DOHH2 (cell line): Measurements from ENCODE around the gene GPR152.

Experiments
- H3F3A ChIP-seq: fragments of 200-600 bp; sonication (generic), shearing (Covaris generic); 2 replicates; pipeline ENCODE4 v1.6.0; 2016; ENCODE audit warnings: antibody characterized with exemption, mild to moderate bottlenecking; ENCODE audit not compliant: control insufficient read depth, insufficient read depth
- H3K27ac ChIP-seq: fragments of 200-600 bp; sonication (generic); 2 replicates; pipeline ENCODE4 v1.5.1; 2014; ENCODE audit warnings: low read depth, mild to moderate bottlenecking, low read length, moderate library complexity
- H3K27me3 ChIP-seq: fragments of 200-600 bp; sonication (generic); 2 replicates; pipeline ENCODE4 v1.6.1; 2014; ENCODE audit warnings: mild to moderate bottlenecking, low read length, mixed read lengths; ENCODE audit not compliant: control insufficient read depth
- H3K36me3 ChIP-seq: fragments of 200-600 bp; sonication (generic); 2 replicates; pipeline ENCODE4 v1.6.1; 2014; ENCODE audit warnings: mild to moderate bottlenecking, low read length, moderate library complexity, mixed read lengths; ENCODE audit not compliant: control insufficient read depth
- H3K4me1 ChIP-seq: fragments of 200-600 bp; sonication (generic); 2 replicates; pipeline ENCODE4 v1.6.1; 2014; ENCODE audit warnings: mild to moderate bottlenecking, low read length, mixed read lengths; ENCODE audit not compliant: control insufficient read depth
- H3K4me2 ChIP-seq: fragments of 200-600 bp; sonication (generic); 2 replicates; pipeline ENCODE4 v1.6.0; 2014; ENCODE audit warnings: mild to moderate bottlenecking, low read length, moderate library complexity
- H3K4me3 ChIP-seq: fragments of 200-600 bp; sonication (generic); 2 replicates; pipeline ENCODE4 v1.5.1; 2014; ENCODE audit warnings: mild to moderate bottlenecking, low read length, mixed read lengths
- H3K79me2 ChIP-seq: fragments of 200-600 bp; sonication (generic); 2 replicates; pipeline ENCODE4 v1.6.1; 2014; ENCODE audit warnings: mild to moderate bottlenecking, low read length, mixed read lengths; ENCODE audit not compliant: control insufficient read depth
- H3K9me2 ChIP-seq: fragments of 200-600 bp; sonication (generic); replicated peaks from 2 replicates; pipeline ENCODE4 v1.6.1; 2014; ENCODE audit warnings: mild to moderate bottlenecking, low read length, mixed read lengths; ENCODE audit not compliant: control insufficient read depth
- H3K9me3 ChIP-seq: fragments of 200-600 bp; sonication (generic); 2 replicates; pipeline ENCODE4 v1.6.1; 2014; ENCODE audit warnings: antibody characterized with exemption, low read length, mixed read lengths; ENCODE audit not compliant: control insufficient read depth, insufficient read depth
- H4K20me1 ChIP-seq: fragments of 200-600 bp; sonication (generic); 2 replicates; pipeline ENCODE4 v1.6.0; 2014; ENCODE audit warnings: low read depth, mild to moderate bottlenecking, antibody characterized with exemption, low read length, moderate library complexity; ENCODE audit not compliant: control insufficient read depth, insufficient read depth
- EZH2phosphoT487 ChIP-seq: fragments of 200-600 bp; sonication (generic); IDR thresholded peaks from 2 replicates; pipeline ENCODE4 v1.6.1; 2017; ENCODE audit warnings: borderline replicate concordance, mild to moderate bottlenecking, antibody characterized with exemption, low read length, moderate library complexity, mixed read lengths
- TF ChIP-seq, protein P1 (sequence below): fragments of 200-600 bp; sonication (generic); IDR thresholded peaks from one replicate; pipeline ENCODE4 v1.5.1; 2014; ENCODE audit warnings: antibody characterized with exemption, mild to moderate bottlenecking, low read depth, low read length; ENCODE audit not compliant: poor library complexity, severe bottlenecking

Gene GPR152

DNA sequence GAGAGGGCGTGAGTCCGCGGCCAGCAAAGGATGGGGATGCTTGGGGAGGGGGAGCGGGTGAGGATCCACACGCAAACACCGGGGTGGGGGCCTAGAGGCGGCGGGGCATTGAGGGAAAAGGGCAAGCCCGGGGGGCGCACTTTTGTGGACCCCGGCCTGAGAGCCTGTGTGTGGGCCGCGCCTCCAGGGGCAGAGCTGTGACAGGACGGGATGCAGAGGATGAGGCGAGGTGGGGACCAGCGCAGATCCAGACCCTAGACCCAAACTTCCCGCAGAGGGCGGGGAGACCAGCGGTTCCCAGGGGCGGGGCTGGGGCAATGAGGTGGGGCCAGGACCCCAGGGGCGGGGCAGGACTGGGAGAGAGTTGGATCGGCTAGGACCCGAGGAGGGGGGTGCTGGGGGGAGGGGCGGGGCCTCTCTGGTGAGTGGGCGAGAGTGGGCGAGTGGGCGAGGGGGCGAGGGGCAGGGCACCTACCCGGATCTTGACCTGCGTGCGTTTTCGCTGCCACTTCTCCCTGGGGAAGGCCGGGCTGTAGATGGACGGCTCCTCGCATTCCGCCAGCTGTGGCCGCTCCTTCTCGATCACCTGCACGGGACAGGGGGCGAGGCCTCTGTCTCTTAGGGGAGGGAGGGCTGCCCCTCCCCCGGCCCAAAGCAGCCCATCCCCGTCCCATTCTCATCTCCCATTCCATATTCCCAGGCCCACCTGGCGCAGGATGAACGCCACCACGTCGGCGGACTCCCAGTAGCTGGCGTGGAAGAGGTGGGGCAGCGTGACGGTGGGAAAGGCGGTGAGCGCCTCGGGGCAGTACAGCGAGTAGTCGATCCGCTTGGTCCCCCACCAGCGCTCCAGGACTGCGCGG is 42.1 kb upstream of the GPR152 start:
- no peaks in the 10 kb centered on the region for H3K9me3 ChIP-seq
- H3K9me2 ChIP-seq, result no peaks in the 10 kb centered on the region
- no peak overlapping the region for H3K4me3 ChIP-seq
- H4K20me1 ChIP-seq, result no peaks in the 10 kb centered on the region
- peaks cover 74% of the 10 kb centered on the region for H3K36me3 ChIP-seq
- no peak overlapping the region for H3K27ac ChIP-seq
- no peaks in the 10 kb centered on the region for H3K4me1 ChIP-seq
- no peak for TF ChIP-seq EZH2phosphoT487
- TF ChIP-seq, protein P1, sequence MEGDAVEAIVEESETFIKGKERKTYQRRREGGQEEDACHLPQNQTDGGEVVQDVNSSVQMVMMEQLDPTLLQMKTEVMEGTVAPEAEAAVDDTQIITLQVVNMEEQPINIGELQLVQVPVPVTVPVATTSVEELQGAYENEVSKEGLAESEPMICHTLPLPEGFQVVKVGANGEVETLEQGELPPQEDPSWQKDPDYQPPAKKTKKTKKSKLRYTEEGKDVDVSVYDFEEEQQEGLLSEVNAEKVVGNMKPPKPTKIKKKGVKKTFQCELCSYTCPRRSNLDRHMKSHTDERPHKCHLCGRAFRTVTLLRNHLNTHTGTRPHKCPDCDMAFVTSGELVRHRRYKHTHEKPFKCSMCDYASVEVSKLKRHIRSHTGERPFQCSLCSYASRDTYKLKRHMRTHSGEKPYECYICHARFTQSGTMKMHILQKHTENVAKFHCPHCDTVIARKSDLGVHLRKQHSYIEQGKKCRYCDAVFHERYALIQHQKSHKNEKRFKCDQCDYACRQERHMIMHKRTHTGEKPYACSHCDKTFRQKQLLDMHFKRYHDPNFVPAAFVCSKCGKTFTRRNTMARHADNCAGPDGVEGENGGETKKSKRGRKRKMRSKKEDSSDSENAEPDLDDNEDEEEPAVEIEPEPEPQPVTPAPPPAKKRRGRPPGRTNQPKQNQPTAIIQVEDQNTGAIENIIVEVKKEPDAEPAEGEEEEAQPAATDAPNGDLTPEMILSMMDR, result no peak
- no peak overlapping the region for H3K4me2 ChIP-seq
- peaks cover 4% of the 10 kb centered on the region; the same call in 1 of the 2 replicates for H3F3A ChIP-seq
- no peaks in the 10 kb centered on the region for H3K27me3 ChIP-seq
- H3K79me2 ChIP-seq, result no peaks in the 10 kb centered on the region

DNA sequence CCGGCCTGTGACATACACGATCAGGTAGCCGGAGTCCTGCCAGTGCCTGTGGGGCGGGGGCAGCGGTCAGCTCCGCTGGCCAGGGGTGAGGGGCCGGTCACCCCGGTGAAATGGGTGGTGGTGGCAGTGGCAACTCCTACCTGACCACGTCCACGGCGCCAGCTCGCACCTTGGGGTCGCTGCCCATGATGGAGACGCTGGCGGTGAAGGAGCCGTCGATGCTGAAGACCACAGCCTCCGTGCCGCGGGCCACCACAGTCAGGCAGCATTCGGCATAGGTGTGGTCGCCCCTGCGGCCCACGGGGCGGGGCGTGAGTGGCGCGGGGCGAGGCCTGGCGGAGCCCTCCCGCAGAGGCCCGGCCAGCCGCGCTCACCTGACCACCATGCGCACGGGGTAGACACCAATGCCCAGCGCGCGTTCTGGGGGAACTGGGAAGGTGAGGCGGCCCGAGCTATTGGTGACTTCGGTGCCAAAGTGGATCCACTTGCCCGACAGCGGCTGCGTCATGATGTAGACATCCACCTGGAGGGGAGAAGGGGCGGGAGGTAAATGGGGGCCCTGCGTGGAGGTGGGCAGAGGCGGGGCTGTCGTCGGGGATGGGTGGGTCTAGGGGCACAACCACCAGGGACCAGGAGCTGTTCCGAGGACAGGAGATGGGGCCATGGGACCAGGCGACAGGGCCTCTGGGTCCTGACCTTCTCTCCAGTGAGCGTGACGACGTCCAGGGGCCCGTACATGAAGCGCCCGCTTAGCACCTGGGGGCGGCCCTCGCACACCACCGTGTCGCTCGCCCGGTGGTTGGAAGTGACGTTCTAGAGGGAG is 41.2 kb upstream of the GPR152 start:
- Histone ChIP-seq H3K79me2 (0 out of 2 replicates have a peak, but pooled peaks cover under 1% of the 10 kb centered on the region), H3K27me3 (no peaks in the 10 kb centered on the region), H4K20me1 (no peaks in the 10 kb centered on the region), H3K27ac (no peak overlapping the region), H3K9me3 (no peaks in the 10 kb centered on the region), H3K4me1 (no peaks in the 10 kb centered on the region), H3K4me3 (no peak overlapping the region), H3K9me2 (no peaks in the 10 kb centered on the region), H3K36me3 (peaks cover 82% of the 10 kb centered on the region), H3F3A (peaks cover 4% of the 10 kb centered on the region; the same call in 1 of the 2 replicates), H3K4me2 (no peak overlapping the region)
- TF ChIP-seq, protein P1, result no peak
- TF ChIP-seq EZH2phosphoT487, result no peak

DNA sequence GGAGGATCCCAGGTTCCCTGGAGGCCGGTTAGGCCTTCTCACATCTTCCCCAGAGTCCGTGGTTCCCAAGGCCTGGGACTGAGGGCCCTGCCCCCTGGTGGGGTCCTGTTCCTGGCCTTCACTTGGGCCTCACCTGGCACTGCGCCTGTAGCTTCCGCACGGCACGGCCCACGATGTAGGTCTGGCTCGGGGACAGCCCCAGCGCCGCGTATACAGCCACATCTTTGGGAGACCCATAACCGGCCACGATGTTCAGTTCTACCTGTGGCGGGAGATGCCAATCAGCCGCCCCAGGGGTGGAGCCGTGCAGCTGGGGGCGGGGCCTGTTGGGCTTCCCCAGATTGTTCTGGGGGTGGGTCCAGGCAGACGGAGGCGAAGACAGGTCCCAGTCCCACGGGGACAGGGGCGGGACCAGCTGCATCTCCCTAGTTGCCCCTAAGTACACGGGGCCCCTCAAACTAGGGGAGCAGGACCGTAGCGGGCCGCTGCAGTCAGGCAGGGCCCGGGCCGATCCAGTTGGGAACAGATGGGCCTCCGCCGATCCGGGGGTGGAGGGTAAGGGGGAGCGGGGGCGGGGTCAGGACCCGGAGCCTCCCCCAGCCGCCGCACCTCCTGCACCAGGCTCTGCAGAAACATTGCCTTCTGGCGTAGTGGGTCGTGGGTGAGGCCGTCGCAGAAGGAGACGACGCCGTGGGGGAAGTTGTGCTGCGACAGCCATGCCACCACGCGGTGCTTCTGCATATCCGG is 40.4 kb upstream of the GPR152 start:
- Histone ChIP-seq H3K27ac (no peak overlapping the region), H4K20me1 (no peaks in the 10 kb centered on the region), H3F3A (peaks cover 4% of the 10 kb centered on the region; the same call in 1 of the 2 replicates), H3K79me2 (peaks cover 5% of the 10 kb centered on the region), H3K9me3 (no peaks in the 10 kb centered on the region), H3K4me3 (no peak overlapping the region), H3K27me3 (no peaks in the 10 kb centered on the region), H3K9me2 (no peaks in the 10 kb centered on the region), H3K4me1 (no peaks in the 10 kb centered on the region), H3K36me3 (peaks cover 80% of the 10 kb centered on the region), H3K4me2 (no peak overlapping the region)
- TF ChIP-seq, protein P1, result no peak
- TF ChIP-seq EZH2phosphoT487, result no peak
